Measurements from ENCODE around the gene RNF213.
"Not testable (repeated sequence)": the region's sequence is repeated elsewhere in the genome, so short reads cannot be mapped to it uniquely, and the experiment has no call there.

- TF ChIP-seq CTCF (conservative IDR thresholded peaks at IDR 0.05; ENCODE audit: low read length); EZH2phosphoT487 (IDR thresholded peaks at IDR 0.05; ENCODE audit: borderline replicate concordance): not testable (repeated sequence)
These were observed 40.1 kb downstream of the RNF213 start for GRCh38 chr17:80300756-80301155.
